Testis (tissue), 5 donors: ENCODE results near the gene ETFB. TPM values are rescaled to one million over a fixed set of nuclear protein-coding genes. Genes with fewer than 3 reads are reported as not detected.

Experiments used
- DNase-seq: peaks from one replicate; pipeline ENCODE4 v3.0.0-alpha.2; 2019
- H3K27ac ChIP-seq, 2 donors: fragments of 200-600 bp; sonication (generic); one replicate each; pipeline ENCODE4 v1.5.1; 2019
- H3K27me3 ChIP-seq: fragments of 200-600 bp; sonication (generic); one replicate; pipeline ENCODE4 v1.5.1; 2019
- H3K36me3 ChIP-seq: fragments of 200-600 bp; sonication (generic); one replicate; pipeline ENCODE4 v1.5.1; 2017; ENCODE audit warnings: low read depth; ENCODE audit errors: missing control alignments
- H3K4me1 ChIP-seq: fragments of 200-600 bp; sonication (generic); one replicate; pipeline ENCODE4 v1.5.1; 2019
- H3K4me3 ChIP-seq, 2 donors: fragments of 200-600 bp; sonication (generic); one replicate each; pipeline ENCODE4 v1.5.1; 2017 to 2019
- H3K9me3 ChIP-seq: fragments of 200-600 bp; sonication (generic); one replicate; pipeline ENCODE4 v1.5.1; 2017
- CTCF ChIP-seq, 3 experiments: fragments of 450-650 bp in 2 of 3; fragments of 200-600 bp in 1 of 3; sonication (generic) in 1 of 3; IDR thresholded peaks; one replicate each; pipeline ENCODE4 v1.5.1; 2016 to 2019; ENCODE audit warnings: antibody characterized with exemption in 3 of 3, mild to moderate bottlenecking in 2 of 3, moderate library complexity in 1 of 3
- POLR2A ChIP-seq: fragments of 450-650 bp; IDR thresholded peaks from one replicate; pipeline ENCODE4 v1.6.1; 2017; ENCODE audit warnings: antibody characterized with exemption, mild to moderate bottlenecking, moderate library complexity
- WGBS, 2 donors: methylation state at CpG; one replicate each; pipeline ENCODE4 v1.1.5; 2018; 5-methylcytosine and 5-hydroxymethylcytosine counted together
- intact Hi-C: fragments of 100-400 bp; cut with DNase I; formaldehyde crosslinking; loops from one replicate; pipeline ENCODE4 v1.15.1; 2023; ENCODE audit warnings: low total_unique reads
- long read RNA-seq, 2 donors: transcript quantifications; one replicate each; lab custom pipeline, GENCODE V29; 2026
- polyA plus RNA-seq: library from polyadenylated mRNA; stranded (reverse); fragments of 350-450 nt; fragmentation: Illumina TruSeq; extraction: RNeasy Lipid Tissue Mini Kit (QIAGEN cat#74804); gene quantifications from one replicate; pipeline ENCODE4 v1.2.3, GENCODE V29; 2014; ENCODE audit warnings: low read depth, low replicate concordance; ENCODE audit not compliant: insufficient read depth
- total RNA-seq, 2 donors: library from RNA; depleted of rRNA; stranded (reverse); fragments of >200 nt; gene quantifications; one replicate each; pipeline ENCODE4 v1.2.3, GENCODE V29; 2016

Gene ETFB
- total RNA-seq (100 to 1,000 TPM; 110 to 146 TPM), polyA plus RNA-seq (109 TPM)
- long read RNA-seq, donor 1, transcript ETFB-202 (5 exons, 3,551 nt): minor isoform, 6 of 96 reads
- long read RNA-seq, donor 1, transcript ETFB-201 (6 exons, 900 nt): major isoform, 55 of 96 reads
- long read RNA-seq, donor 1, partial matches to known transcripts: 34 of 96 reads
- long read RNA-seq, donor 1, other reads (novel, unspliced or antisense): 0 of 96 reads
- long read RNA-seq, donor 2, transcript ETFB-202 (5 exons, 3,551 nt): minor isoform, 6 of 78 reads
- long read RNA-seq, donor 2, transcript ETFB-201 (6 exons, 900 nt): major isoform, 47 of 78 reads
- long read RNA-seq, donor 2, partial matches to known transcripts: 25 of 78 reads
- long read RNA-seq, donor 2, other reads (novel, unspliced or antisense): 0 of 78 reads

GRCh38 chr19:51365965-51366388, at the start of gene ETFB:
Gene ETFB (minus strand): TSS chr19:51366388. CDS start chr19:51366326, 62 bp downstream.
- WGBS, 2 donors: 0% methylated on average over 15 to 22 of the region's 27 CpGs
- TF ChIP-seq CTCF (IDR thresholded peaks at IDR 0.05): no peak
- no peak for TF ChIP-seq POLR2A
- intact Hi-C loops: no loop called here
- H3K27me3 ChIP-seq: no peaks in the 10 kb centered on the region
- H3K4me3 ChIP-seq: peak within 1 kb of the TSS; percentile 69 to 74
- no peaks in the 10 kb centered on the region for H3K36me3 ChIP-seq
- DNase-seq: no peak
- peaks cover 14% of the 10 kb centered on the region for H3K4me1 ChIP-seq
- no peaks in the 10 kb centered on the region for H3K9me3 ChIP-seq
- H3K27ac ChIP-seq: peak within 1 kb of the TSS; percentile 87 to 95

GRCh38 chr19:51415187-51415586, 49.0 kb upstream of the ETFB start:
- no peaks in the 10 kb centered on the region for H3K27me3 ChIP-seq
- WGBS, 2 donors: 85 to 92% methylated on average over 2 to 12 of the region's 12 CpGs

GRCh38 chr19:51410950-51411748, 45.0 kb upstream of the ETFB start:
- Histone ChIP-seq H3K4me3 (no peak overlapping the region), H3K9me3 (no peaks in the 10 kb centered on the region), H3K36me3 (no peaks in the 10 kb centered on the region), H3K4me1 (no peaks in the 10 kb centered on the region), H3K27me3 (no peaks in the 10 kb centered on the region), H3K27ac (no peak overlapping the region)
- TF ChIP-seq POLR2A (no peak), CTCF (IDR thresholded peaks at IDR 0.05) (no peak)
- 91 to 95% methylated on average over 15 of the region's 15 CpGs for WGBS, 2 donors
- DNase-seq: no peak
- intact Hi-C loops: no loop called here

More at GRCh38 chr19:51415187-51415586, 49.0 kb upstream of the ETFB start:
- H3K36me3 ChIP-seq: no peaks in the 10 kb centered on the region
- intact Hi-C loops: no loop called here
- TF ChIP-seq CTCF (IDR thresholded peaks at IDR 0.05): no peak
- TF ChIP-seq POLR2A: no peak
- H3K27ac ChIP-seq: no peak overlapping the region
- H3K9me3 ChIP-seq: no peaks in the 10 kb centered on the region
- no peak overlapping the region for H3K4me3 ChIP-seq
- DNase-seq: no peak
- H3K4me1 ChIP-seq: no peaks in the 10 kb centered on the region

- peak; percentile 60 for DNase-seq
- no peak overlapping the region for H3K4me3 ChIP-seq
- no peaks in the 10 kb centered on the region for H3K4me1 ChIP-seq
- H3K27ac ChIP-seq: no peak overlapping the region
- no peaks in the 10 kb centered on the region for H3K9me3 ChIP-seq
- no peaks in the 10 kb centered on the region for H3K27me3 ChIP-seq
- H3K36me3 ChIP-seq: no peaks in the 10 kb centered on the region
- peak; percentile 15 to 48 (median 24) for TF ChIP-seq CTCF (IDR thresholded peaks at IDR 0.05)
- TF ChIP-seq POLR2A: no peak
- intact Hi-C loops: no loop called here
- WGBS, 2 donors: 51 to 77% methylated on average over 6 of the region's 6 CpGs
These were observed 41.4 kb upstream of the ETFB start for GRCh38 chr19:51407511-51408131.
